ENCODE data around the gene CFAP77.

The CFAP77 gene

DNA sequence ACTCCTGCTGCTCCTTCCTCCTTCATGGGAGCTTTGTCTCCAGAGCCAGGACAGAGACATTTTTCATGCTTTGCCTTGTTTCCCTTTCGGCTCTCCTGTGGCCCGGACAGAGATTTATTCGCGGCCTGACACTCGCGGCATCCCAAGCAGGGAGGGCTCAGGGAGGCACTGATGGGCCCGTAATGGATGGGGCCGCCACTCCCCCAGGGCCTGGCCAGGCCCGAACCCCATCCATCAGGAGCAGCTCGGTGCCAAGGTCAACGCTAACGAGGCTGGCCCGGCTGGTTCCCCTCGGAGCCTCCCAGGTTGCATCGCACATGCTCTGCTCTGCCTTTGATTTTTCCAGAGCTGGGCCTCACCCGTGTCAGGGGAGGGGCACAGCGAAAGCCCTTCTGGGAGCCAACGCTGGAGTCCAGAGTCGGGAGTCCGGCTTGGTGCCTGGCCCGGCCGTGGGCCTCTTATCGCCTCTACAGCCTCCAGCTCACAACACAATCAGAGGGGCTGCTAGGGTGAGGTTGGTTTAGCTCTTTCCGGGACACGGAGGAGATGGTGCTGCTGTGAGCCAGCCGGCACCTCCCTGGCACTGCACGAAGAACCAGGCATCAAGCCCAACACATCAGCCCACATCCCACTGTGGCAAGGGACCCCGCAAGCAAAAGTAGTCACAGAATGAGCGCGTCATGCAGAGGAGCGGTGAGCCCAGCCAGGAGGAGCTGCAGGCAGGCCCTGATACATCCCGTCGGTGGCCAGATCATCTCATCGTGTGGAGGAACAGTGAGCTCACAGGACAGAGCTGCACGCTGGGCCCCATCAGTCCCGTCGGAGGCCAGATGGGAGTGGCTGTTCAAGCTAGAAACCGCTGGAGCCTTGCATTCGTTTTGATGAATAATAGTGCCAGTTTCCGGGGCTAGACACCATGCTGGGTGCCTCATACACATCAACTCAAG lies 100.2 kb downstream of the CFAP77 start:
- DNase-seq (ENCODE audit: low read depth) = no peak
- TF ChIP-seq MYC (IDR thresholded peaks at IDR 0.05; ENCODE audit: low read depth, low read length) = no peak
- no peak overlapping the region for H3K4me3 ChIP-seq (ENCODE audit: low read depth, low read length)

DNA sequence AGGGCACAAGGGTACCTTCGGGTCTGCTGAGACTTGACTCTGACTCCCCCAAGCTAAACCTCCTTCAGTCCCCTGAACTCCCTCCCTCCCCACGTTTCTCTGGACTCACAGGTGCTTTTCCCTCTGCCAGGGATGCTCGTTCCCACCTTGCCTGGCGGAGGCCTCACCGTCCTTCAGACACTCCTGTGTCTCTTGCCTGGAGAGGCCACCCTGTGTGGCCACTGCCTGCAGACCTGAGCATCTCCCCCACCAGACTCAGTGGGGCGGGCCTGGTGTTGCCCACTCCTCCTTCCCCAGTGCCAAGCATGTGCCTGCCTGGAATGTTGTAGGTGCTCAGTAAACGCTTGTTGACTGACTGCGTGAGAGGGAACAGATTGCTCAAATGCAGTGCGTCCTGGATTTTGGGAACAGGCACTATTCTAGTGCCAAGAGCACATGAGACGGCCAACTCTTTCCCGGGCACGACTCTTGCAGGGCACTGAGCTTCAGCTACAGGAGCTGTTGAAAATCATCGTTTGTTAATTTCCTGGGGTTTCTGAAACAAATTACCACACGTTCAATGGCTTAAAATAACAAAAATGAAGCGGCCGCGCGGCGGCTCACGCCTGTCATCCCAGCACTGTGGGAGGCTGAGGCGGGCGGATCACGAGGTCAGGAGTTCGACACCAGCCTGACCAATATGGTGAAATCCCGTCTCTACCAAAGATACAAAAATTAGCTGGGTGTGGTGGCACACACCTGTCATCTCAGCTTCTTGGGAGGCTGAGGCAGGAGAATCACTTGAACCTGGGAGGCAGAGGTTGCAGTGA lies 101.4 kb downstream of the CFAP77 start:
- TF ChIP-seq, protein P1, sequence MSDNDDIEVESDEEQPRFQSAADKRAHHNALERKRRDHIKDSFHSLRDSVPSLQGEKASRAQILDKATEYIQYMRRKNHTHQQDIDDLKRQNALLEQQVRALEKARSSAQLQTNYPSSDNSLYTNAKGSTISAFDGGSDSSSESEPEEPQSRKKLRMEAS (IDR thresholded peaks at IDR 0.05; ENCODE audit: low read depth, low read length) = no peak
- TF ChIP-seq, protein P2, sequence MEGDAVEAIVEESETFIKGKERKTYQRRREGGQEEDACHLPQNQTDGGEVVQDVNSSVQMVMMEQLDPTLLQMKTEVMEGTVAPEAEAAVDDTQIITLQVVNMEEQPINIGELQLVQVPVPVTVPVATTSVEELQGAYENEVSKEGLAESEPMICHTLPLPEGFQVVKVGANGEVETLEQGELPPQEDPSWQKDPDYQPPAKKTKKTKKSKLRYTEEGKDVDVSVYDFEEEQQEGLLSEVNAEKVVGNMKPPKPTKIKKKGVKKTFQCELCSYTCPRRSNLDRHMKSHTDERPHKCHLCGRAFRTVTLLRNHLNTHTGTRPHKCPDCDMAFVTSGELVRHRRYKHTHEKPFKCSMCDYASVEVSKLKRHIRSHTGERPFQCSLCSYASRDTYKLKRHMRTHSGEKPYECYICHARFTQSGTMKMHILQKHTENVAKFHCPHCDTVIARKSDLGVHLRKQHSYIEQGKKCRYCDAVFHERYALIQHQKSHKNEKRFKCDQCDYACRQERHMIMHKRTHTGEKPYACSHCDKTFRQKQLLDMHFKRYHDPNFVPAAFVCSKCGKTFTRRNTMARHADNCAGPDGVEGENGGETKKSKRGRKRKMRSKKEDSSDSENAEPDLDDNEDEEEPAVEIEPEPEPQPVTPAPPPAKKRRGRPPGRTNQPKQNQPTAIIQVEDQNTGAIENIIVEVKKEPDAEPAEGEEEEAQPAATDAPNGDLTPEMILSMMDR (IDR thresholded peaks at IDR 0.05; ENCODE audit: low read depth, low read length) = no peak
- no peak for TF ChIP-seq MYC (IDR thresholded peaks at IDR 0.05; ENCODE audit: low read depth, low read length)
- TF ChIP-seq POLR2A (IDR thresholded peaks at IDR 0.05; ENCODE audit: extremely low read depth, insufficient read length) = no peak
- no peak for DNase-seq (ENCODE audit: low read depth)

DNA sequence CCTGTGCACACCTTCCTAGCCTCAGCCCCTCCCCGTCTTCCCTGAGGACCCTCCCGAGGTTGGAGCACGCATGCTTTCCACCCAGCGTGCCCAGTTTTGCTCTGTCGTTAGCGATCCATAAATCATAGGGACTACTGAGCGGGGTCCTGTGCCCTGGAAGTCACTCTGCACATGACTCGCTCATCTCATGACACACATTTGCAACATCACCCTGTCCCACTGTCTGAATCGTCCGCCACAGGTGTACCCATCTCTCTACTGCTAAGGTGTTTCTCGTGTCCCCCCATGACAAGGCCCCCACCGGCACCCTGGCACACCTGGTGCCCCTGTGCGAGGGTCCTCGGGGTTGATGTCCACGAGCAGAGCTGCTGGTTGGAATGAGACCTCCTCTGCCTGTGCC lies 103.4 kb downstream of the CFAP77 start:
- no peak for DNase-seq (ENCODE audit: low read depth)
- H3K4me3 ChIP-seq (ENCODE audit: low read depth, low read length) = no peak overlapping the region
- TF ChIP-seq MYC (IDR thresholded peaks at IDR 0.05; ENCODE audit: low read depth, low read length) (no peak), POLR2A (IDR thresholded peaks at IDR 0.05; ENCODE audit: extremely low read depth, insufficient read length) (no peak)
- TF ChIP-seq, protein P2 (IDR thresholded peaks at IDR 0.05; ENCODE audit: low read depth, low read length) = no peak
- TF ChIP-seq, protein P1 (IDR thresholded peaks at IDR 0.05; ENCODE audit: low read depth, low read length) = no peak

More for the DNA sequence above, 101.4 kb downstream of the CFAP77 start:
- no peak overlapping the region for H3K4me3 ChIP-seq (ENCODE audit: low read depth, low read length)

DNA sequence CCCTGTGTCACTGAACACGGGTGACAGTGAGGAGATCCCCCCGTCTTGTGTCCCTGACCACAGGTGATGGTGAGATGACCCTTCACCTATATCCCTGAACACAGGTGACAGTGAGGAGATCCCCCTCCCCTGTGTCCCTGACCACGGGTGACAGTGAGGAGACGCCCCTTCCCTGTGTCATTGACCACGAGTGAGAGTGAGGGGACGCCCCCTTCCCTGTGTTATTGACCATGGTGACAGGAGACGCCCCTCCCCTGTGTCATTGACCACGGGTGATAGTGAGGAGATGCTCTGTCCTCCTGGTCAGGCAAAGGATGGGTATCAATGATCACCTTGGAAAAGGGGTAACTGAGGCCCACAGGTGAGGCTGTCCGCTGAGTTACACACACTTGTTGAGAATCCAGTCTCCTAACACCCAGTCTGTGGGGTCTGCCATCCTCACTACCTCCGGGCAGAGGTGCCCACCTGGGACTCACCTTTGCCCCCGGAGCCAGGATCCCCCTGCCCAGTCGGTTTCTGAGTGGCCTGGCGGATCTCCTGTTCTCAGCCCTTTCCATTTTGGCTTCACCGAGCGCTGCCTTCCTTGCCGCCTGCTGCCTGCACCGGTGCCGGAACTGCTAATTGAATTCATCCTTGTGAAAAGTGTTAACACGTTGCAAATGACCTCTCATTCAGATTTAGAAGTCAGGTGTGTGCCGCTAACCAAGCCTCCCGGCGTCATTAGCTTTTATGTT lies 104.2 kb downstream of the CFAP77 start:
- DNase-seq (ENCODE audit: low read depth) = no peak

DNA sequence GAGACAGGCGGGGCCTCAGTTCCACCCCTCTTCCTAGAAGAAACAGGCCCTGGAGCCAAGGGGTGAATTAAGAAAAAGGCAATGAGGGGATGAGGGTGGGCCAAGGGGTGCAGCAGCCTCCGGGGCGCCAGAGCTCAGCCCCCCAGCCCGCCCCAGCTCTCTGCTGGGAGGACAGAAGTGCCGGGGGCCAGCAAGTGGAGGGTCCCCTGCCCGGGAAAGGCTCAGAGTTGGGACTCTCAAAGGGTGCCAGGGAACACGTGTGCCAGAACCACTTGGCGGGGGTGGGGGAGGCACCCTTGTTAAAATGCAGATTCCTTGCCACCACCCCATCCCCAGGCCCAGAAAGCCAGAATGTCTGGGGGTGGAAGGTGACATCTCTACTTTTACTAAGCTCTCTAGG lies 104.8 kb downstream of the CFAP77 start:
- TF ChIP-seq, protein P1 (IDR thresholded peaks at IDR 0.05; ENCODE audit: low read depth, low read length) = no peak
- TF ChIP-seq MYC (IDR thresholded peaks at IDR 0.05; ENCODE audit: low read depth, low read length) = no peak
- no peak for TF ChIP-seq POLR2A (IDR thresholded peaks at IDR 0.05; ENCODE audit: extremely low read depth, insufficient read length)
- TF ChIP-seq, protein P2 (IDR thresholded peaks at IDR 0.05; ENCODE audit: low read depth, low read length) = no peak
- H3K4me3 ChIP-seq (ENCODE audit: low read depth, low read length) = no peak overlapping the region
- no peak for DNase-seq (ENCODE audit: low read depth)

More for the DNA sequence above, 104.2 kb downstream of the CFAP77 start:
- H3K4me3 ChIP-seq (ENCODE audit: low read depth, low read length) = no peak overlapping the region
- TF ChIP-seq, protein P2 (IDR thresholded peaks at IDR 0.05; ENCODE audit: low read depth, low read length) = no peak

DNA sequence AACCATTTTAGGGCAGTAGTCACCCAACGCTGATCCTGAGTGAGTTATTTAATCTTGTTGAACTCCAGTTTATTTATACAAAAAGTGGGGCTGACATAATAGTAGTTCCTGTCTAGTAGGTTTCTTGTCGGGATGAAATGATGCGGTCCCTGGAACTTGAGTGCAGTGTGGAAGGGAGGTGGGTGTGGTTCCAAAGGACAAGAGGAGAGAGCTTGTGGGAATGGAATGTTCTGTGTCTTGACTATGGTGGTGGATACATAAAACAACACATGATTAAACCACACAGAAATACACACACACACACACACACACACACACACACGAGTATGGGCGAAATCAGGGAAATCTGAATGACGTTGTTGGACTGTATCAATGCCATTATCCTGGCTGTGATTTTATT lies 106.3 kb downstream of the CFAP77 start:
- H3K4me3 ChIP-seq (ENCODE audit: low read depth, low read length) = no peak overlapping the region
- no peak for DNase-seq (ENCODE audit: low read depth)
- TF ChIP-seq, protein P1 (IDR thresholded peaks at IDR 0.05; ENCODE audit: low read depth, low read length) = no peak
- TF ChIP-seq, protein P2 (IDR thresholded peaks at IDR 0.05; ENCODE audit: low read depth, low read length) = no peak
- TF ChIP-seq POLR2A (IDR thresholded peaks at IDR 0.05; ENCODE audit: extremely low read depth, insufficient read length) (no peak), MYC (IDR thresholded peaks at IDR 0.05; ENCODE audit: low read depth, low read length) (no peak)

All from NB4 (cell line).